Muscle layer of duodenum (tissue), 2 donors: Measurements from ENCODE around the gene SLC22A4.

Experiments
- H3K27ac ChIP-seq: one replicate; pipeline ENCODE4 v1.7.0; 2013; ENCODE audit warnings: mild to moderate bottlenecking, low read length
- H3K27me3 ChIP-seq: one replicate; pipeline ENCODE4 v1.7.0; 2013; ENCODE audit warnings: low read depth, mild to moderate bottlenecking, control low read depth, low read length
- H3K36me3 ChIP-seq, 2 donors: one replicate each; pipeline ENCODE4 v1.7.0; 2013; ENCODE audit warnings: low read length in 2 of 2, control low read depth in 1 of 2, mild to moderate bottlenecking in 1 of 2; ENCODE audit not compliant: insufficient read depth in 2 of 2, control insufficient read depth in 1 of 2
- H3K4me1 ChIP-seq, 2 donors: one replicate each; pipeline ENCODE4 v1.7.0; 2013; ENCODE audit warnings: low read length in 2 of 2, mild to moderate bottlenecking in 2 of 2, control low read depth in 1 of 2, moderate library complexity in 1 of 2; ENCODE audit not compliant: insufficient read depth in 2 of 2, control insufficient read depth in 1 of 2
- H3K4me3 ChIP-seq, 2 donors: one replicate each; pipeline ENCODE4 v1.7.0; 2013; ENCODE audit warnings: low read length in 2 of 2, low read depth in 1 of 2, mild to moderate bottlenecking in 1 of 2
- H3K9me3 ChIP-seq, 2 donors: one replicate each; pipeline ENCODE4 v1.7.0; 2013; ENCODE audit warnings: low read length in 2 of 2, control low read depth in 1 of 2, mild to moderate bottlenecking in 1 of 2; ENCODE audit not compliant: control insufficient read depth in 1 of 2
- donor health status: healthy.

The SLC22A4 gene

DNA sequence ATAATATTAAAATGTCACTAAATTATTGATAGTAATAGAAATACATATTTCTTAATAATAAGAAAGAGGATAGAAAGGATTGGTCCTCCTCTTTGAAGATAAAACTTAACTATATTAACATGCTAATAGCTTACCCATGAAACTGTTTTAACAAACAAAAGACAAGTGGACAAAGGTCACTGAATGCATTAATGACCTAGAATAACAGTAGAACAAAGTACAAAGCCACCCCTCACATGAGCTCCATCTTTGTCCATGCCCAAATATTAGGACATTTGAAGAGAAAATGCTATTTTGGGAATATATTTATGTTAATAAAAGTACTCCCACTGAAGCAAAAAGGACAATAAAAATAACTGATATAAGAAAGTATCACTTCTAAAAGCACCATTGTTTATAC is 41.2 kb downstream of the SLC22A4 start:
- Histone ChIP-seq H3K9me3 (no peaks in the 10 kb centered on the region), H3K4me3 (no peak overlapping the region), H3K27ac (no peak overlapping the region), H3K36me3 (peaks cover 22 to 23% of the 10 kb centered on the region in 2 donors), H3K27me3 (no peaks in the 10 kb centered on the region), H3K4me1 (no peaks in the 10 kb centered on the region)

- no peak overlapping the region for H3K27ac ChIP-seq
- no peaks in the 10 kb centered on the region for H3K27me3 ChIP-seq
- no peaks in the 10 kb centered on the region for H3K9me3 ChIP-seq
- peaks cover 10 to 22% of the 10 kb centered on the region in 2 donors for H3K36me3 ChIP-seq
- no peak overlapping the region for H3K4me3 ChIP-seq
- H3K4me1 ChIP-seq: no peaks in the 10 kb centered on the region
Measured at GRCh38 chr5:132339502-132339901, 45.3 kb downstream of the SLC22A4 start.

DNA sequence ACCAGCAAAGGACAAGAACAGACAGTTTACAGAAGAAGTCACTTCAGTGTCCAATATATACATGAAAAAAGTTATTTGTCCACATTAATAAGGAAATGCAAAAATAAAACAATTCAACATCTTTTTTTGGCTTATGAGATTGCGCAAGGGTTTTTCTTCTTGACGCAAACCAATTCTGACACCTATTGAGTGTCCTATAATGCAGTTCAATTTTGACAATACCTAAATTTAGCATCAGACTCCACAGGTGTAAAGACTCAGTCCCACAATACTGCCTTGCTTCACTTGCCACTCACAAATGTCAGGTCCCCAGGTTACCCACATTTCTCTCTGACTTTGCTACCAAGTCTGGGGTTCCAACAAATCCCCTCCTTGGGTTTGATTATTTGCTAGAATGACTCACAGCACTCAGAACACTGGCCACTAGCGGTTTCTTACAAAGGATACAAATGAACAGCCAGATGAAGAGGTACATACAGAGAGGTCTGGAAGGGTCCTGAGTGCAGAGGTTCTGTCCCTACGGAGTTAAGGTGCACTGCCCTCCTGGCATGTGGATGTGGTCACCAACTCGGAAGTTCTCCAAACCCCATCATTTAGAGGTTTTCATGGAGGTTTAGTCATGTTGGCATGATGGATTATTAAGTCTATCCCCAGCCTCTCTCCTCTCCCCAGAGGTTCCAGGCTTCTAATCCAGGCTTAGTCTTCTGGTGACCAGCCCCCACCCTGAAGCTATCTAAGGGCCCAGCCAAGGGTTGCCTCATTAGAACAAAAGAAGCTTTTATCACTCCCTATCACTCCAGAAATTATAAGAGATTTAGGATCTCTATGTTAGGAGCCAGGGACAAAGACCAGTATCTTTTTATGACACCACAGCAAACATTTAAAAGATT is 48.3 kb downstream of the SLC22A4 start:
- Histone ChIP-seq H3K36me3 (peaks cover 3 to 11% of the 10 kb centered on the region in 2 donors), H3K4me1 (no peaks in the 10 kb centered on the region), H3K27me3 (no peaks in the 10 kb centered on the region), H3K4me3 (no peak overlapping the region), H3K27ac (no peak overlapping the region), H3K9me3 (no peaks in the 10 kb centered on the region)

DNA sequence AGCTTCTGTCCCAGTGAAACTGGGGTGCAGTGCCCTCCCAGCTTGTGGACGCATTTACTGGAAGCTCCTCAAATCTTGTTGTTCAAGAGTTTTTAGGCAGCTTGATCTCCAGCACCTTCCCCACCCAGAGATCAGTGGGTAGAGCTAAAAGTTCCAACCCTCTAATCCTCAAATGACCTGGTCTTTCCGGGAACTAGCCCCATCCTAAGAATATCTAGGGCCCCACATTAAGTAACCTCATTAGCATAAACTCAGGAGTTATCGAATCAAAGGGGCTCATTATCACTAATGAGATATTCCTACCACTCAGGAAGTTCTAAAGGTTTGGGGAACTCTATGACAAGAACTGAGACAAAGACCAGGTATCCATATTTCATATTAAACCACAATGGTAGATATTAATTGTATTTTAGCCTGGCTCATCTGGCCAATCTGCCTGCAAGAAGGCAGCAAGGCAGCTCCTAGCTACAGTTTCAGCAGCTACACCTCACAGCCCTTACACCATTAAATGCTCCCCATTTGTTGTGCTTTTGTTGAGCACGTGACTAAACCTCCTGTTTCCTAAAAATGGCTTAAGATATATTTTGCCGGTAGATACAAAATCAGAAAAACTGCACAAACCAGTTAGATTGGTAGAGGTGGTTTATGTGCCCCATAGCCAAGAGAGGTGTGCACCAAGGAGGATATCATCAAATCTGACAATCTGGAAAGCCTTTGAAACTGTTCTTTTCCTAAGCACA is 50.8 kb downstream of the SLC22A4 start:
- no peak overlapping the region for H3K4me3 ChIP-seq
- no peaks in the 10 kb centered on the region for H3K4me1 ChIP-seq
- H3K36me3 ChIP-seq: peaks cover 5 to 13% of the 10 kb centered on the region in 2 donors
- no peaks in the 10 kb centered on the region for H3K27me3 ChIP-seq
- peaks cover 0 to 5% of the 10 kb centered on the region in 2 donors for H3K9me3 ChIP-seq
- no peak overlapping the region for H3K27ac ChIP-seq

GRCh38 chr5:132353486-132353995 is 59.3 kb downstream of the SLC22A4 start:
- Histone ChIP-seq H3K27me3 (no peaks in the 10 kb centered on the region), H3K27ac (no peak overlapping the region), H3K4me3 (no peak overlapping the region), H3K9me3 (peaks cover 0 to 5% of the 10 kb centered on the region in 2 donors), H3K36me3 (peaks cover 4 to 10% of the 10 kb centered on the region in 2 donors), H3K4me1 (no peaks in the 10 kb centered on the region)

DNA sequence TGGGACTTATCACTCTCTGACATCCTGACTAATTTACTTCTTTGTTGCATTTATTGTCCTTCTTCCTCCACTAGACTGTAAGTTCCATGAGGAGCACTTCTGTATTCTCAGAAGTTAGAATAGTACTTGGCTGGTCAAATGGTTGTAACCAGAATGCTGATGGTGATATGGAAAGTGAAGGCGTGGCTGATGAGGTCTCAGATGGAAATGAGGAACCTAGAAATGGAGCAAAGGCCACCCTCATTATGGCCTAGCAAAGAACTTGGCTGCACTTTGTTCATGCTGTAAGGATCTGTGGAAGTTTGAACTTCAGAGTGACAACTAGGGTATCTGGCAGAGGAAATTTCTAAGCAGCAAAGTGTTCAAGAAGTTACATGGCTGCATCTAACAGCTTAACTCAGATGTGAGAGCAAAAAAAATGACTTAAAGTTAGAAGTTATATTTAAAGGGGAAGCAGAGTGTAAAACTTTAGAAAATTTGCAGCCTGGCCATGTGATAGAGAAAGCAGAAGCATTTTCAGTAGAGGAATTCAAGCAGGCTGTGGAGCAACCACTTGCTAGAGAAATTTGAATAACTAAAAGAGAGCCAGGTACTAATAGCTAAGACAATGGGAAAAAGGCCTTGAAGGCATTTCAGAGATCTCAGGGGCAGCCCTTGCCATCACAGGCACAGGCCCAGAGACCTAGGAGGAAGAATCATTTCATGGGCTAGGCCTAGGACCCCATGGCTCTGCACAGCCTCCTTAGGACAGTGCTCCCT is 60.4 kb downstream of the SLC22A4 start:
- Histone ChIP-seq H3K4me3 (no peak overlapping the region), H3K4me1 (no peaks in the 10 kb centered on the region), H3K27me3 (no peaks in the 10 kb centered on the region), H3K36me3 (peaks cover under 1 to 4% of the 10 kb centered on the region in 2 donors), H3K27ac (peak overlapping the region; percentile 6), H3K9me3 (peaks cover 0 to under 1% of the 10 kb centered on the region in 2 donors)

GRCh38 chr5:132355140-132355765 is 61.1 kb downstream of the SLC22A4 start:
- no peaks in the 10 kb centered on the region for H3K4me1 ChIP-seq
- H3K4me3 ChIP-seq: no peak overlapping the region
- no peak overlapping the region for H3K27ac ChIP-seq
- H3K36me3 ChIP-seq: peaks cover 0 to 4% of the 10 kb centered on the region in 2 donors
- H3K9me3 ChIP-seq: no peaks in the 10 kb centered on the region
- H3K27me3 ChIP-seq: no peaks in the 10 kb centered on the region

DNA sequence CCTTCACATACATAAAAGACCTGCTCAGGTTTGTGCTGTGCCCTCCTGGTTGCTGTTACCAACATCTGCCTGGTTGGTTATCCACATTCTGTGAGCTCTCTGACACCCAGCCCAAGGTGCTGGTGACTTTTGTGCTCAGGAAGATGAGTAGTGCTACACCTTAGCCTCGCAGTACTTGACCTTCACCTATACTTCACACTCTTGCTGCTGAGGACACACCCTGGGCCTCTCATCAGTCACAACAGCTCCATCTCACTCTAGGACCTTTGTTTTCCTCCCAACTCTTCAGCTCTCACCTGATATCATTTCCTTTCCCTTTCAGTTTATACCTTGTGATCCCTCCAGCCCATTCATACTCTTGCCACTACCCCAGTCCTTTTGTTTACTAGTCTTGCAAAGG is 64.6 kb downstream of the SLC22A4 start:
- no peak overlapping the region for H3K4me3 ChIP-seq
- no peaks in the 10 kb centered on the region for H3K9me3 ChIP-seq
- H3K4me1 ChIP-seq: no peaks in the 10 kb centered on the region
- H3K36me3 ChIP-seq: no peaks in the 10 kb centered on the region
- H3K27ac ChIP-seq: no peak overlapping the region
- H3K27me3 ChIP-seq: no peaks in the 10 kb centered on the region

DNA sequence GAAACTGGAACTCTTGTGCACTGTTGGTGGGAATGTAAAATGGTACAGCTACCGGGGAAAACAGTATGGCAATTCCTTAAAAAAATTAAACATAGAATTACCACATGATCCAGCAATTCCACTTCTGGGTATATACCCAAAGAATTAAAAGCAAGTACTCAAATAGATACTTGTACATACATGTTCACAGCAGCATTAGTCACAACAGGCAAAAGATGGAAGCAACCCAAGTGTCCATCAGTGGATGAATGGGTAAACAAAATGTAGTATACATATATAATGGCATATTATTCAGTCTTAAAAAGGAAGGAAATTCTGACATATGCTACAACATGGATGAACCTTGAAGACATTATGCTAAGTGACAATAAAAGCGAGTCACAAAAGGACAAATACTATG is 67.9 kb downstream of the SLC22A4 start:
- no peak overlapping the region for H3K4me3 ChIP-seq
- H3K27me3 ChIP-seq: no peaks in the 10 kb centered on the region
- no peaks in the 10 kb centered on the region for H3K4me1 ChIP-seq
- no peak overlapping the region for H3K27ac ChIP-seq
- H3K9me3 ChIP-seq: no peaks in the 10 kb centered on the region
- H3K36me3 ChIP-seq: no peaks in the 10 kb centered on the region

- Histone ChIP-seq H3K4me3 (no peak overlapping the region), H3K36me3 (no peaks in the 10 kb centered on the region), H3K4me1 (no peaks in the 10 kb centered on the region), H3K9me3 (no peaks in the 10 kb centered on the region), H3K27ac (peak overlapping the region; percentile 28), H3K27me3 (no peaks in the 10 kb centered on the region)
Measured at GRCh38 chr5:132363431-132364112, 69.4 kb downstream of the SLC22A4 start.
